ENCODE data around the gene FOXS1. TPM values are rescaled to one million over a fixed set of nuclear protein-coding genes. Genes with fewer than 3 reads are reported as not detected.
A peak's percentile ranks its signal among the peaks of the same experiment; 100 is the strongest.
"Not testable (repeated sequence)": the region's sequence is repeated elsewhere in the genome, so short reads cannot be mapped to it uniquely, and the experiment has no call there.

FOXS1 gene
- total and polyA plus RNA-seq, 5 experiments from 2014 or later: not detected

DNA sequence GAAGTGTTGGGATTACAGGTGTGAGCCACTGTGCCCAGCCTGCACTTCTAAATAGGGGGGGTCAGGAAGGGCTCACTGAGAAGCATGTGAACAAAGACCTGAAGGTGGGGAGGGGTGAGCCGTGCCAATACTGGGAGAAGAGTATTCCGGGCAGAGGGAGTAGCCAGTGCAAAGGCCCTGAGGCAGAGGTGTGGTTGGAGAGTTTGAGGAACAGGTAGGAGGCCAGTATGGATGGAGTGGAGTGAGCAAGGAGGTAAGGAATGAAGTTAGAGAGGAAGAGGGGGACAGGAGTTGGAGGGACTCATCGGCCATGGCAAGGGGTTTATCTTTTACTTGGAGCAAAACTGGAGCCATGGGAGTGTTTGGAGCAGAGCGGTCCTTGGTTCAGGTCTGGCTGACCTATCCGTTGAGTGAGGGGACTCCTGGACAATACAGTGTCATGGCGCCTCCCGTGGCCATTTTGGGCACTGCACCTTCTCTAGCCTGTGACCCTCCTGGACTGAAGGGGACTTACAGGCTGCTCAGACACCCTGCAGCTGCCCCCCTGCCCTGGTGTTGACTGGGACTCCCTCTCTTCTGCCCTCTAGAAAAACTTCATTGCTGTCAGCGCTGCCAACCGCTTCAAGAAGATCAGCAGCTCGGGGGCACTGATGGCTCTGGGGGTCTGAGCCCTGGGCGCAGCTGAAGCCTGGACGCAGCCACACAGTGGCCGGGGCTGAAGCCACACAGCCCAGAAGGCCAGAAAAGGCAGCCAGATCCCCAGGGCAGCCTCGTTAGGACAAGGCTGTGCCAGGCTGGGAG, 12.1 kb downstream of the FOXS1 start:
- Mint-ChIP-seq H3K4me1 (peaks cover 0 to 11% (median 4%) of the 10 kb centered on the region in 4 donors), H3K9me3 (no peaks in the 10 kb centered on the region), H3K27me3 (no peaks in the 10 kb centered on the region), H3K27ac (peak overlapping the region in 2 of 10 donors; percentile 4 to 24), H3K4me3 (no peak overlapping the region), H3K36me3 (no peaks in the 10 kb centered on the region)
- ATAC-seq (peak in 1 of 2 donors; percentile 44), DNase-seq (peak in 8 of 10 donors; percentile 7 to 52 (median 33))
- POLR2A ChIA-PET: no interaction called here

DNA sequence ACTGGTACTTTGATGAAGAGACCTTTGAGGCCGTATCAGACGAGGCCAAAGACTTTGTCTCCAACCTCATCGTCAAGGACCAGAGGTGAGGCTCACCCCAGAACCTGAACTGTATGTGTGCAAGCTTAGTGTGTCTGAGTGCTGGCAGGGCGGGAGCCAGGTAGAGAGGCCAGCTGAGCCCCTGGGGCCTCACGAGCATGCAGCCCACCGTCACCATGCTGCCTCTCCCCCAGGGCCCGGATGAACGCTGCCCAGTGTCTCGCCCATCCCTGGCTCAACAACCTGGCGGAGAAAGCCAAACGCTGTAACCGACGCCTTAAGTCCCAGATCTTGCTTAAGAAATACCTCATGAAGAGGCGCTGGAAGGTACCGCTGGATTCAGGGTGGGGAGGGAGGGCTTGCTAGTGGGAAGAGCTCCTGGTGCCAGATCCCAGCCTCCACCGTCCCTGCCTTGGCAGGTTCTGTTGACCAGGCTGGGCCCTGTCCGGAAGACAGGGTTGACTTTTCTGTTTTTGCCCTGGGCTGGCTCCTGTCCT, 13.6 kb downstream of the FOXS1 start:
- Mint-ChIP-seq H3K27me3 (no peaks in the 10 kb centered on the region), H3K4me1 (peaks cover 0 to 11% (median 4%) of the 10 kb centered on the region in 4 donors), H3K27ac (no peak overlapping the region), H3K9me3 (no peaks in the 10 kb centered on the region), H3K4me3 (no peak overlapping the region), H3K36me3 (no peaks in the 10 kb centered on the region)
- DNase-seq: no peak
- ATAC-seq: no peak
- POLR2A ChIA-PET: no interaction called here

DNA sequence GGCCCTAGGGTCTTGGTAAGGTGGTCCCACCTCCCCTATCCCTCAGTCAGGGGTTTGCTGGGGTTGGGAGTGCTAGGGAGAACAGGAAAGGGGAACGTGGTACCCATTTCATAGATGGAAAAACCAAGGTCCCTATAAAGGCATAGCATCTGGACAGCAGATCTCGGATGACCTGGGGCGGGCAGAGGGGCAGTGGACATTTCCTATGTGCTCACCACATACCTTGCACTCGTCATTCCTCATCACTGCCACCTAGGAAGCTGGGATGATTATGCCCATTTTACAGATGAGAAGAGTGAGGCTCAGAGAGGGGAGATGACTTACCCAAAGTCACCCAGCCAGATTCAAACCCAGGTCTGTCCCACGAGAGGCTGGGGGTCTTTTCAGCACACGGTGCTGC, 14.2 kb downstream of the FOXS1 start:
- DNase-seq (no peak), ATAC-seq (no peak)
- POLR2A ChIA-PET: no interaction called here
- no peaks in the 10 kb centered on the region for H3K27me3 Mint-ChIP-seq
- no peak overlapping the region for H3K4me3 Mint-ChIP-seq
- peaks cover 0 to 7% (median 2%) of the 10 kb centered on the region in 4 donors for H3K4me1 Mint-ChIP-seq
- H3K36me3 Mint-ChIP-seq: no peaks in the 10 kb centered on the region
- peak overlapping the region in 1 of 10 donors; percentile 61 for H3K27ac Mint-ChIP-seq
- no peaks in the 10 kb centered on the region for H3K9me3 Mint-ChIP-seq

DNA sequence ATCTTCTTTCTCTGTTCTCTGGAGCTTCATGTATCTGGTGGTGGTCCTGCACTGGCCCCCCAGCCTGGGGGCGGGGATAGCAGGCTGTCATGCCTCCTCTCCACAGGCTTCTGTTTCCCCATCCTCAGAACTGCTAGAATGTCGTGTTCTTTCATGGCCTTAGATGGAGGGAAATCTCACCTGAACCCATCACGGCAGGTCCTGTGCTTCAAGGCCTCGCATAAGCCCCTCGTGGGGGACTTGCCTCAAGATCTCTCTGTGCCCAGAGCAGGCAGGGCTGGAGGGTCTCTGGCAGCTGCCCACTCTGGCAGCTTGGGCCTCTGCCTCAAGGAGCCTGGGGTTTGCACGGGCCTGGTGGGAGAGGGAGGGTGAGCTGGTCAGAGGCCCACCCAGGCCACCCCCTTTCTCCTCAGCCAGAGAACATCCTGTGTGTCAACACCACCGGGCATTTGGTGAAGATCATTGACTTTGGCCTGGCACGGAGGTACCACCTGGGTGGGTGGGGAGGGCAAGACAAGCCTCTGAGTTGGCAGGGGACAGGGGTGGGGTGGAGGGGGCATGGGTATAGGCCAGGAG, 14.9 kb downstream of the FOXS1 start:
- Mint-ChIP-seq H3K27me3 (no peaks in the 10 kb centered on the region), H3K4me1 (peaks cover 0 to 2% (median 0%) of the 10 kb centered on the region in 4 donors), H3K36me3 (no peaks in the 10 kb centered on the region), H3K4me3 (no peak overlapping the region), H3K9me3 (no peaks in the 10 kb centered on the region), H3K27ac (no peak overlapping the region)
- ATAC-seq: no peak
- DNase-seq: no peak
- POLR2A ChIA-PET: no interaction called here

DNA sequence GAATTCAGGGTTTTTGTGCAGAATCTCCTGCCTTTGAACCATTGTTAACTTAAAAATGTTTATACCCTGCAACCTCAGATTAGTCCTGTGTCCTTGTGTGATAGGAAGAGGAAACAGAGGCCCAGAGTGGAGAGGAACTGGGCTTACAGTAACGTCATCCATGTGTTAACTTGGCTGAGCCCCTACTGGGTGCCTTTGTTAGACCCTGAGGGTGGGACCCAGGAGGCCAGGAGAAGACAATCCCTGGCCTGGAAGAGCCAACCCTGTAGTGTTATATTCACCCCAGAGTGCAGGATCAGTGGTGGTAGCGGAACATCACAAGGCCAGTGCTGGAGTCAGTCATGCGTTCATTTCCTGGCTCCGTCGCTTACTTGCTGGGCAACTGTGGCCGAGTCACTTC, 15.7 kb downstream of the FOXS1 start:
- ATAC-seq: no peak
- Mint-ChIP-seq H3K4me1 (peaks cover 0 to 2% (median 0%) of the 10 kb centered on the region in 4 donors), H3K27me3 (no peaks in the 10 kb centered on the region), H3K9me3 (no peaks in the 10 kb centered on the region), H3K27ac (no peak overlapping the region), H3K36me3 (no peaks in the 10 kb centered on the region), H3K4me3 (no peak overlapping the region)
- no peak for DNase-seq
- POLR2A ChIA-PET: no interaction called here

DNA sequence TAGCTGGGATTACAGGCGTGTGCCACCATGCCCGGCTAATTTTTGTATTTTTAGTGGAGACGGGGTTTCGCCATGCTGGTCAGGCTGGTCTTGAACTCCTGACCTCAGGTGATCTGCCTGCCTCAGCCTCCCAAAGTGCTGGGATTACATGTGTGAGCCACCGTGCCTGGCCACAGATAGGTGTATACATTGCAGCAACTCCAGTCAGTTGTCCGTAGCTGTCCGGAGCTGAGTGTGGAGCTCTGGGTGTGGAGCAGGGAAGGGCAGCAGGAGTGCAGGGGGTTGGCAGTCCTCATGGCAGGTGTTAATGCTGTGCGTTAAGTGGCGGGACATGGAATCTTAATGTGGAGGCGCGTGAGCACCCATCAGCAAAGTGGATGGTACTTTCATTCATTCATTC, 17.4 kb downstream of the FOXS1 start:
- H3K4me3 Mint-ChIP-seq, H3K4me1 Mint-ChIP-seq, H3K27me3 Mint-ChIP-seq, ATAC-seq, H3K9me3 Mint-ChIP-seq, H3K36me3 Mint-ChIP-seq, POLR2A ChIA-PET: not testable (repeated sequence)
- peak in 1 of 10 donors; percentile 21 for DNase-seq
- peak overlapping the region in 1 of 10 donors; percentile 27 for H3K27ac Mint-ChIP-seq

DNA sequence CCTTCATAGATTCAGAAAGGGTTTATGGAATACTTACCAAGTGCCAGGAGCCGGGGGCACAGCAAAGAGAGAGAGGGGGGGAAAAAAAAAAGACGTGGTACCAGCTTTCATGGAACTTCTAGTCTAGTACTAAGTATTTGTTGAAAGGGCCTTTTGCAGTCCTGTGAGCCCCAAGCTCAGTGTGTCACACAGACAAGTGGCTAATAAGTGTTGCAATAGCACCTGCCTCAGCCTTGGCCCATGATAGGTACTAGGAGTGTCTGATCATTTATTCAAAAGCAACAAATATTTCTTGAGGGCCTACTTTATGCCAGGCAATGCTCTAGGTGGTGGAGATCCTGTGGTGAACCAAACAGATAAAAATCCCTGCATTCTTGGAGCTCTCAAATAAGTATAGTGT, 18.3 kb downstream of the FOXS1 start:
- Mint-ChIP-seq H3K4me3 (no peak overlapping the region), H3K4me1 (peaks cover 0 to 7% (median 5%) of the 10 kb centered on the region in 4 donors), H3K9me3 (no peaks in the 10 kb centered on the region), H3K36me3 (no peaks in the 10 kb centered on the region), H3K27ac (no peak overlapping the region), H3K27me3 (peaks cover 0 to 4% (median 0%) of the 10 kb centered on the region in 5 donors)
- POLR2A ChIA-PET: no interaction called here
- ATAC-seq (no peak), DNase-seq (no peak)

DNA sequence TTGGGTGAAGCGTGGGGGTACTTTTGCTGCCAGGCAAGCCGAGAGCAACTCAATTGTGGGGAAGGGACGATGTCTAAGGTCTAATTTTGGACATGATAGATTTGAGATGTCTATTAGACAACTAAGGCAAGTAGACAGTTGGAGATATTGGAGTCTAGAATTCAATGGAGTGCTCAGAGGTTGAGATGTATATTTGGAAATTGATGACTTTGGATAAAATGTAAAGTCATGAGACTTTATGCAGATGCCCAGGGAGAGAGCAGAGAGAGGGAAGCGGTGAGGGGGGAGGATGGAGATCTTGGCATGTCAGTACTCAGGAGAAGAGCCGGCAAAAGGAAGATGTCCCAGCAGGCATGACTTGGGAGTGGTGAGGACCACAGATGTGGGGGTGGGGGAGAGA, 19.3 kb downstream of the FOXS1 start:
- POLR2A ChIA-PET: no interaction called here
- peaks cover 0 to 4% (median under 1%) of the 10 kb centered on the region in 5 donors for H3K27me3 Mint-ChIP-seq
- no peak overlapping the region for H3K4me3 Mint-ChIP-seq
- H3K4me1 Mint-ChIP-seq: peaks cover 0 to 7% (median 5%) of the 10 kb centered on the region in 4 donors
- DNase-seq: no peak
- H3K36me3 Mint-ChIP-seq: no peaks in the 10 kb centered on the region
- no peak for ATAC-seq
- H3K27ac Mint-ChIP-seq: no peak overlapping the region
- H3K9me3 Mint-ChIP-seq: no peaks in the 10 kb centered on the region

DNA sequence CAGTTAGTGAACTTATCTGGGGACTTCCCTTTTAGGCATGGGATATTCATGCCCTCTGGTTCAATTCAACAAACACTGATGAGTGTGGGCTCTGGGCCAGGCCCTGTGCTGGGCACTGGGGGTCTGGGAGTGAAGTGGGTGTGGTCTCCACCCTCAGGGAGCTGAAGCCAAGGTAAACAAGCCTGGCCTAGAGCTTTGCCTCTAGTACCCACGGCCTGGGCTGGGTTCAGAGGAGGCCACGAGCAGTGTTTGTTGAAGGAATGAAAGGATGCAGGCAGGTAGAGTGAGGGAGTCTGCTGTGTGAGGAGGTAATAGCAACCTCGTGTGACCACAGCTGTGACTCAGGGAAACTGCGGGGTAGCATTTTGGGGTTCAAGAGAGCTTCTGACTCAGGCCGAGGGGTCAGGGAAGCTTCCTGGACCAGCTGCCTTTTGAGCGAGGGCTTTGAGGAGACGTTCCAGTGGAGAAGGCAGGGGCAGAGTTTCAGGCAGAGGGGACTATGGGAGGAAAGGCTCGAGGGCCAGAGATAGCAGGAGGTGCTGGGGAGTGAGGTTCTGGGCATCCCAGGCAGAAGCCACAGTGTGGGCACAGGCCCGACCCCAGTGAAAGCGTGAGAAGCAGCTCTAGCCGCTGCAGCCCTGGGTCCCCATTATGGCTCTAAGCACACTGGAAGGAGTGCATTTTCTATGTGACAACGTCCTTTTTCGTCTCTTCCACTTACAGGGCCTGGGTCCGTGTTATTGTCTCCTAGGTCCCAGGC, 20.7 kb downstream of the FOXS1 start:
- DNase-seq (no peak), ATAC-seq (no peak)
- H3K27ac Mint-ChIP-seq: no peak overlapping the region
- no peaks in the 10 kb centered on the region for H3K36me3 Mint-ChIP-seq
- peaks cover 0 to 7% (median 5%) of the 10 kb centered on the region in 4 donors for H3K4me1 Mint-ChIP-seq
- POLR2A ChIA-PET: no interaction called here
- no peak overlapping the region for H3K4me3 Mint-ChIP-seq
- peaks cover 0 to 4% (median 1%) of the 10 kb centered on the region in 5 donors for H3K27me3 Mint-ChIP-seq
- H3K9me3 Mint-ChIP-seq: no peaks in the 10 kb centered on the region

DNA sequence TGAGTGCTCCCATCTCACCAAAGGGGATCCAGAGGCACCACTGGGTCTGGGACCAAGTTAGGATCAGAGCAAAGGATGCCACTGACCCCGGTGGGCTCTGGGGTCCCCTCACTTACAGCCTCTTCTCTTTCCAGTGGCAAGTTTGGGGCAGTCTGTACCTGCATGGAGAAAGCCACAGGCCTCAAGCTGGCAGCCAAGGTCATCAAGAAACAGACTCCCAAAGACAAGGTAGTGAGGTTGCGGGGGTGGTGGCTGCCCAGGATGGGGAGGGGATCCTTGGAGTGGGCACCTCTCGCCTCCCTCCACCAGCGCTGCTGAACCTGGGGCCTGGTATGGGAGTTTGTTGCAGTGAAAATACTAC, 21.3 kb downstream of the FOXS1 start:
- no peaks in the 10 kb centered on the region for H3K9me3 Mint-ChIP-seq
- ATAC-seq: no peak
- H3K27ac Mint-ChIP-seq: no peak overlapping the region
- H3K4me3 Mint-ChIP-seq: peak overlapping the region in 1 of 10 donors; percentile 20
- peaks cover 0 to 4% (median 1%) of the 10 kb centered on the region in 5 donors for H3K27me3 Mint-ChIP-seq
- POLR2A ChIA-PET: no interaction called here
- H3K4me1 Mint-ChIP-seq: peaks cover 0 to 7% (median 5%) of the 10 kb centered on the region in 4 donors
- DNase-seq: no peak
- H3K36me3 Mint-ChIP-seq: no peaks in the 10 kb centered on the region

DNA sequence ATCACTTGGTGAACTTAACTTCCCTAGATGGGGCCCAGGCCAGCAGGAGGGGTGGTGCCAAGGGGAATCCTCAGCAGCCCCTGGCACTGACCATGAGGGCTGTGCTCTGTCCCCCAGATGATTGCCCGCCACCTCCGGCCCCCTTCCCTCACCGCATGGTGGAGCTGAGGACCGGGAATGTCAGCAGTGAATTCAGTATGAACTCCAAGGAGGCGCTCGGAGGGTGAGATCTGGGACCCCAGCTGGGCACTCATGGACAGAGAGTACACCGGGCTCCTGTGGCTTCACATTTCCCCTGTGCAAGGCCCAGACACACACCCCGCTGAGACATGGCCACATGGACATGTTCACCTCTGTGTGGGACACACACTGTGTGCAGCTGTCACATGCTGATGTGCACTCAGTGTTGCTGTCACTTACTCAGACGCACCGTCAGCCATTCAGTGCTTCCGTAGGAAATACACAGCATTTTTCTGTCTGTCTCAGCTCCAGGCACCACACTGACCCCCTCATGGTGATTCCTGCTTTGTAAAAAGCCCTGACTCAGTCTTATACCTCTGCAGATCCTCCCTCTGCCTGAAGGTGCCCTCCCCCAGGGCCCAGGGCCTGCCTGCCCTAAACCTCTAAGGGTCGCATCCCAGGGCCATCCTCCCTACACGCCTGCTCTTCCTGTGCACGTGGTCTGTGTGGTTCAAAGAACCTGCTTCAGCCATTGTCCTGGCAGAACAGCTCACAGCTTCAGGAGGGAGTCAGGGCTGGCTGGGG, 21.9 kb downstream of the FOXS1 start:
- peaks cover 0 to 4% (median 1%) of the 10 kb centered on the region in 5 donors for H3K27me3 Mint-ChIP-seq
- H3K4me3 Mint-ChIP-seq: peak overlapping the region in 1 of 10 donors; percentile 20
- no peaks in the 10 kb centered on the region for H3K36me3 Mint-ChIP-seq
- POLR2A ChIA-PET: no interaction called here
- H3K4me1 Mint-ChIP-seq: peaks cover 0 to 7% (median 5%) of the 10 kb centered on the region in 4 donors
- H3K9me3 Mint-ChIP-seq: no peaks in the 10 kb centered on the region
- DNase-seq (no peak), ATAC-seq (no peak)
- peak overlapping the region in 1 of 10 donors; percentile 36 for H3K27ac Mint-ChIP-seq
